Transverse colon (tissue), 4 donors: ENCODE results near the gene CHST13.

Experiments
- EP300 ChIP-seq: sonication (generic); formaldehyde crosslinking; IDR thresholded peaks from one replicate; pipeline ENCODE4 v1.6.1; 2017; ENCODE audit warnings: antibody characterized with exemption, low read depth
- POLR2A ChIP-seq: fragments of 450-650 bp; IDR thresholded peaks from one replicate; pipeline ENCODE4 v1.6.1; 2016; ENCODE audit warnings: antibody characterized with exemption, mild to moderate bottlenecking, moderate library complexity
- POLR2AphosphoS5 ChIP-seq, 3 donors: sonication (generic); formaldehyde crosslinking; IDR thresholded peaks; one replicate each; pipeline ENCODE4 v1.6.1; 2016; ENCODE audit warnings: antibody characterized with exemption in 3 of 3
- TF ChIP-seq, protein P1 (sequence below), 5 experiments: fragments of 200-600 bp in 3 of 5; fragments of 450-650 bp in 2 of 5; sonication (generic) in 3 of 5; IDR thresholded peaks; 1 replicate in 2 of 5; 2 replicates in 3 of 5; pipeline ENCODE4 v1.5.1; 2016 to 2017; ENCODE audit warnings: antibody characterized with exemption in 5 of 5, inconsistent platforms in 3 of 5, mild to moderate bottlenecking in 2 of 5, moderate library complexity in 1 of 5

DNA sequence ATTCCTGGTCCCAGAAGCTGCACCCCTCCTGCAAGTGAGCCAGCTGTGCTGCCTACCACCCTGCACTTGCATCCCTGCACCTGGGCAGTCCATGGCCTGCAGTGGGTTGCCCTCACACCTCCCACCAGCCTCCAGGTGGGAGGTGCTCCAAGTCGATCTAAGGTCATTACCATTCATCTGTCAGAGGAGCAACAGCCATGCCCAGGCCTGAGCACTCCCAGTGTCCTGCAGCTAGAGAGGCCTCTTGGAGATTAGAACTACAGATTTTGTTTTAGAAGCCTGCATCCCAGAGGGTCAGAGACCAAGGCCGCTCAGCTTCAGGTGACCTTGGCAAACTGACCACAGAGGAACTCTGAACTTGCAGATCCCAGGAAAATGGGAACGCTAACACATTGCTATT, 39.3 kb upstream of the CHST13 start:
- TF ChIP-seq, protein P1, sequence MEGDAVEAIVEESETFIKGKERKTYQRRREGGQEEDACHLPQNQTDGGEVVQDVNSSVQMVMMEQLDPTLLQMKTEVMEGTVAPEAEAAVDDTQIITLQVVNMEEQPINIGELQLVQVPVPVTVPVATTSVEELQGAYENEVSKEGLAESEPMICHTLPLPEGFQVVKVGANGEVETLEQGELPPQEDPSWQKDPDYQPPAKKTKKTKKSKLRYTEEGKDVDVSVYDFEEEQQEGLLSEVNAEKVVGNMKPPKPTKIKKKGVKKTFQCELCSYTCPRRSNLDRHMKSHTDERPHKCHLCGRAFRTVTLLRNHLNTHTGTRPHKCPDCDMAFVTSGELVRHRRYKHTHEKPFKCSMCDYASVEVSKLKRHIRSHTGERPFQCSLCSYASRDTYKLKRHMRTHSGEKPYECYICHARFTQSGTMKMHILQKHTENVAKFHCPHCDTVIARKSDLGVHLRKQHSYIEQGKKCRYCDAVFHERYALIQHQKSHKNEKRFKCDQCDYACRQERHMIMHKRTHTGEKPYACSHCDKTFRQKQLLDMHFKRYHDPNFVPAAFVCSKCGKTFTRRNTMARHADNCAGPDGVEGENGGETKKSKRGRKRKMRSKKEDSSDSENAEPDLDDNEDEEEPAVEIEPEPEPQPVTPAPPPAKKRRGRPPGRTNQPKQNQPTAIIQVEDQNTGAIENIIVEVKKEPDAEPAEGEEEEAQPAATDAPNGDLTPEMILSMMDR (IDR thresholded peaks at IDR 0.05), result no peak
- TF ChIP-seq POLR2A (no peak), POLR2AphosphoS5 (IDR thresholded peaks at IDR 0.05) (no peak), EP300 (no peak)
